VCaP (cell line): Measurements from ENCODE around the gene ALCAM.

Source experiments
- H3K27ac ChIP-seq: fragments of 450-650 bp; 2 replicates; pipeline ENCODE4 v1.5.1; 2017
- CTCF ChIP-seq: fragments of 450-650 bp; conservative IDR thresholded peaks from 2 replicates; pipeline ENCODE4 v1.5.1; 2017; ENCODE audit warnings: mild to moderate bottlenecking, moderate library complexity

The ALCAM gene

GRCh38 chr3:105456017-105456416, 89.3 kb downstream of the ALCAM start:
- TF ChIP-seq CTCF: no peak
- no peak overlapping the region for H3K27ac ChIP-seq

GRCh38 chr3:105458518-105459215, 92.0 kb downstream of the ALCAM start:
- no peak overlapping the region for H3K27ac ChIP-seq
- no peak for TF ChIP-seq CTCF

GRCh38 chr3:105459566-105460290, 93.0 kb downstream of the ALCAM start:
- H3K27ac ChIP-seq: no peak overlapping the region
- no peak for TF ChIP-seq CTCF

GRCh38 chr3:105463620-105464019, 96.9 kb downstream of the ALCAM start:
- no peak for TF ChIP-seq CTCF

GRCh38 chr3:105465251-105465853, 98.6 kb downstream of the ALCAM start:
- no peak for TF ChIP-seq CTCF
- no peak overlapping the region for H3K27ac ChIP-seq

More at GRCh38 chr3:105463620-105464019, 96.9 kb downstream of the ALCAM start:
- H3K27ac ChIP-seq: no peak overlapping the region

- no peak overlapping the region for H3K27ac ChIP-seq
- TF ChIP-seq CTCF: no peak
Observed at GRCh38 chr3:105466072-105466471, 99.4 kb downstream of the ALCAM start.
